Anterior cingulate cortex (tissue), 58 donors: ENCODE measurements around the gene ICE1.
"Not testable (repeated sequence)": the region's sequence is repeated elsewhere in the genome, so short reads cannot be mapped to it uniquely, and the experiment has no call there.

Source experiments
- DNase-seq, 58 donors: peaks; one replicate each; lab custom pipeline; 2025; lab: John Stamatoyannopoulos, UW

ICE1 gene

DNA sequence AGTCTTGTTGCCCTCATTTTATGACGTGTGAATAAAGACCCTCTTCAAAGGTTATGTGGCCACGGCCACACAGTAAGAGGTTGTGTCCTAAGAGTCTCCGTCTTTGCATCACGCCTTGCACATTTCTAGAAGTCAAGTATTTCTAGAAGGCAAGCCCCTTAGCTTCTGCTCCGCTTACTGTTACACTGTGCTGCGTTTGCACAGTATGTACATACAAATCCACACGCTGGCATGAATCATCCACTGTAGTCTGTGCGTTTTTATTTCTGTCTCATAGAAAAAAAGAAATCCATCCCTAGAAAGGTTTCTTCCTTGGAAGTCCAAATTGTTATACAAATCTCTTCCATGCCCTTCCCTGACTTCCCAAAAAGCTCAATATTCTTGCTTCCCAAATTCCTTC is 21.4 kb upstream of the ICE1 start:
- DNase-seq = no peak

DNA sequence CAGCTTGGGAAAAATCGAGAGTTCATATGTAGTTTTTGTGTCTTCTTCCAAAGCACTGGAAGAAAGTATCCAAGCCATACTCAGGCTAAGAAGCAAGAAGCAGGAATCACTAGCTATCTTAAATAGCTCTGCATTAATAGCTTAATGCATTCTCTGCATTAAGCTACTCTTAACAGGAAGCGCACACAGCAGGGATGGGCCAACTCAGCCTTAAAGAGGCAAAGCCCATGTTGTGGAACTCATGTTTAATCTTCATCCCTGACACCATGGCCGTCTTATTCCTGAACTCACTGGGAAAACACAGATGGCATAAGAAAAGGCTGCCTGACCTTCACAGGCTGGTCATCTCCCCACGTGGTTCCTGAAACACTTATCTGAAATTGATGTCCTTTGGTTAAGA is 18.7 kb upstream of the ICE1 start:
- no peak for DNase-seq

DNA sequence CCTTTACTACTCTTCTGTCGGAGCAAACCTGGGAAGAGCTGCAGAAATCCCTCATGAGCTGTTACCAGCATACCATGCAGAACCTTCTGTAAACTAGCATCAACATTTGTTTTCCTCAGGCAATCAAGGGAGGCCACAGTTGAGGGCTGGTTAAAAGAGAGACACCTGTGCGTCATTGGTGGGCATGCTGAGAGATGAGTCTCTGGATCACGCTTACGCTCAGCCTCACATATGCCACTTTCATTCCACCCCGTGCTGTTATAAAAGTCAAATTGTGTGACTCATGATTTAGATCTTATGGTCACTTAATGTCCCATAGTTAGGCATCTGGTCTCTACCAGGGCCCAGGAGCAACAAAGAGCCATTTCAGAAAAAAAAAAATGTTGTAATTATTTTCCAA is 18.1 kb upstream of the ICE1 start:
- DNase-seq = no peak

DNA sequence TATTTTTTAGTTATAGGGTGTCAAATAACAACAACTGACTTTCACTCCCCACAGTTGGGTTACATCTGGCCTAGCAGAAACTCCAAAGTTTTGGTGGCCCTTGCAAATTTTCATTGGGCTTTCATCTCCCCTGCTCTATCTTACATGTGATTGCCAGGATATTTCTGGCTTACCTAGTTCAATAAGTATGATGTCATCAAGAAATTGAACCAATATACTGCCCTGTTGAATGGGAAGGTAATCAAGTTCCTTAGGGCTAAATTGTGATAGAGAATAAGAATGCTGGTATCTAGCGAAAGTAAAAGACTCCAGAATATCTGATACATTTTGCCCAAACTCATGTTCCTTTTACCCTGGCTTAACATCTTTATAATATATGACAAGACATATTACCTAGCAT is 17.0 kb upstream of the ICE1 start:
- DNase-seq = no peak

DNA sequence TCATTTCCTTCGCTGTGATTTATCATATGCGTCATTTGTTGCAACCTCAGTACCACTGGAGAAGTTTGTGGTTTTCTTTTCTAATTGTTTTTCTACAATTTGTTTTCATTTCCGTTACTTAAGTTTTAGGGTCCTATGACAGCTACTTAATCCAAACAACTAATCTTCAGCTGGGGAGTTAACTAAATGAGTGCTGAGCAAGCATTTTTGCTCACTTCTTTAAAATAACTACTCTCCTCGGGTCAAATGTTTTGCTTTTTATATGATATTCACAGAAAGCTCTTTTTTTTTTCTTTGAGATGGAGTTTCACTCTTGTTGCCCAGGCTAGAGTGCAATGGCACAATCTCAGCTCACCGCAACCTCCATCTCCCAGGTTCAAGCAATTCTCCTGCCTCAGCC is 14.6 kb upstream of the ICE1 start:
- DNase-seq = no peak

DNA sequence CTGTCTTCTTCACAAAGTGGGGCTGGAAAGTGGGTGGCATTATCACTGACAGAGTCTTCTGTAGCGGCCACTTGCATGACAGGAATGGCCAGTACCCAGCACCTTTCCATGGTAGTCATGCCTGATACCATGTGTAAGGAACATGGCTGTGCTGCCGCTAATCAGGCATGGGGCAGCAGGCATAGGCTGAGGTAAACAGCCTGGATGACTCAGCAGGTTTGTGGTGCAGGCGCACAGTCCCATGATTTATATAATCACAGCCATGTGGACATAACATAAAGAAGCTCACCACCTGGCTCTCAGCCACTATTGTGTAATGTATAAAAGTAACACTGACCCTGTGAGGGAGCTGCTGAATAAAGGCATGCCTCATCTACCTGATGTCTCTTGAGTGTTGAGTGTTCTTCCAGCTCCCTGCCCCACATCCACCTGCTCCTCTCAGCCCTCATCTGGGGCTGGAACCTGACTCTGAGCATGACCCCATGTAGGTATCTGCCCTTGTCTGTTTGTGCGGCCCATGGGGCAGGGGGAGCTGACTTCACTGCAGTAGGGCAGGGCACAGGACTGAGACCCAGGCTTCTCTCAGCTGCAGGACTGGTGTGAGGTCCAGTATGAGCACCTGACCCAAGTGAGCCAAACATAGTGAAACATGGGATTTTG is 13.2 kb upstream of the ICE1 start:
- DNase-seq = no peak

DNA sequence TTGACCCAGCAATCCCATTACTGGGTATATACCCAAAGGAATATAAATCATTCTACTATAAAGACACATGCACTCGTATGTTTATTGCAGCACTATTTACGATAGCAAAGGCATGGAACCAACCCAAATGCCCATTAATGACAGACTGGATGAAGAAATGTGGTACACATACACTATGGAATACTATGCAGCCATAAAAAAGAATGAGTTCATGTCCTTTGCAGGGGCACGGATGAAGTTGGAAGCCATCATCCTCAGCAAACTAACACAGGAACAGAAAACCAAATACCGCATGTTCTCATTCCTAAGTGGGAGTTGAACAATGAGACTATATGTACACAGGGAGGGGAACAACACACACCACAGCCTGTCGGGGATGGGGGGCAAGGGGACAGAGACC is 8.6 kb upstream of the ICE1 start:
- DNase-seq = not testable (repeated sequence)

DNA sequence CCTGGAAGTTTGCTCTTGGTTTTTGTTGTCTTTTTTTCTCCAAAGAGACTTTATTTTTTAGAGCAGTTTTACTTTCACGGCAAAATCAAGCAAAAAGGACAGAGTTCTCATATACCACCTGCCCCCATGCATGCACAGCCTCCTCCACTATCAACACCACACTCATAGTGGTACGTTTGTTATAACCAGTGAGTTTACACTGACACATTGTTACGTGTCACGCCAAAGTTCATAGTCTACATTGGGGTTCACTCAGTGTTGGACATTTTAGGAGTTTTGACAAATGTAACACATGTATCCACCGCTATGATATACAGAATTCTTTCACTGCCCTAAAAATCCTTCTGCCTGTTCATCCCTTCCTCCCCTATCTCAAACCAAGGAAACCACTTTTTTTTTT is 7.5 kb upstream of the ICE1 start:
- DNase-seq = no peak

DNA sequence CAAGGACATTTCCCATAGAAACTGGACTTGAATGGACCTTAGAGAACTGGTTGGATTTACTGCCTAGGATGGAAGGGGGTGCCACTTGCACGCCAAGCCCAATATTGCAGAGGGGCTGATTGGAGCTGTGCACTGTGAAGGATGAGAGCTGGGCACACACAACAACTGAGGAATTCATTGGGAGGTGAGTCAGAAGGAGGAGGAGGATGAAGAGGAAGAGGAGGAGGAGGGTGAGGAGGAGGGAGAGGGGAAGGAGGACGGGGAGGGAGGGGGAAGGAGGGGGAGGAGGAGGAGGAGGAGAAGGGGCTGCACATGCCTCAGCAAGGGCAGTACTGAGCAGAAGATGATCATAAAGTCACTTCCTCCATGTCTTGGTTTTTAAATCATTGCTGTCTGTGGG is 5.7 kb upstream of the ICE1 start:
- DNase-seq = no peak

DNA sequence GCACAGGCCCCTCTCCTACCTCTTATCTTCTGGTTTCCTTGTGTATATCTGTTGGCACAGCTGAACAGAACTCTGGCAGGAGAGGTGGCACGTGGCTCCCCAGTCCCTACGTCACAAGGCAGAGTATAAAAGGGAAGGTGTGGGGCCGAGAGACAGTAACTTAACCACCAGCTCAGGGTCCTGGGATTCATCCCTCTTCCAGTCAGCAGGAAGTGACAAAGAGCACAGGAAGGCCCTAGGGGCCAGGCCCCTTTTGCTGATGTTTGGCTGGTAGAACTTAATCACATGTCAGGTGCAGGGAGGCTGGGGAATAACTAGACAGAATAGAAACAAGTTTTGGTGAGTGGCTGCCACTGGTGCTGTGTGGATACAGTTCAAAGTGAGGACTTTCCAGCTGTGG is 4.5 kb upstream of the ICE1 start:
- no peak for DNase-seq

DNA sequence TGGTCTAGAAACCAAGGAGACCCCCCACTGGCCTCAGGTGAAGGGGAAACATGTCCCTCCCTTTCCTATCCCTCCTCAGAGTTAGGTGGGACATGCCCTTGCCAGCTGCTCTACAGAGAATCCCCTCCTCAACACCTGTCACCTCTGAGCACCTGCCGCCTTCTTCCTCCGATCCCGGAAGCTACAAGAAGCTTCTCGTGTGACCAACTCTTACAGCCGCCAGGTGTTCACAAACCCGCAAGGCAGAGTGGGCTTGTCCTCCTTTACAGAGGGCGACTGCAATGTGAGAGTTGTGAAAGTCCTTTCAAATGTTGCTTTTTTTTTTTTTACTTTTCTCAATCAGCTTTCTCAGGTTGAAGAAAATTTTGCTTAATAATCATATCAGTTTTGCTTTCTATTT is 3.7 kb upstream of the ICE1 start:
- DNase-seq = no peak

DNA sequence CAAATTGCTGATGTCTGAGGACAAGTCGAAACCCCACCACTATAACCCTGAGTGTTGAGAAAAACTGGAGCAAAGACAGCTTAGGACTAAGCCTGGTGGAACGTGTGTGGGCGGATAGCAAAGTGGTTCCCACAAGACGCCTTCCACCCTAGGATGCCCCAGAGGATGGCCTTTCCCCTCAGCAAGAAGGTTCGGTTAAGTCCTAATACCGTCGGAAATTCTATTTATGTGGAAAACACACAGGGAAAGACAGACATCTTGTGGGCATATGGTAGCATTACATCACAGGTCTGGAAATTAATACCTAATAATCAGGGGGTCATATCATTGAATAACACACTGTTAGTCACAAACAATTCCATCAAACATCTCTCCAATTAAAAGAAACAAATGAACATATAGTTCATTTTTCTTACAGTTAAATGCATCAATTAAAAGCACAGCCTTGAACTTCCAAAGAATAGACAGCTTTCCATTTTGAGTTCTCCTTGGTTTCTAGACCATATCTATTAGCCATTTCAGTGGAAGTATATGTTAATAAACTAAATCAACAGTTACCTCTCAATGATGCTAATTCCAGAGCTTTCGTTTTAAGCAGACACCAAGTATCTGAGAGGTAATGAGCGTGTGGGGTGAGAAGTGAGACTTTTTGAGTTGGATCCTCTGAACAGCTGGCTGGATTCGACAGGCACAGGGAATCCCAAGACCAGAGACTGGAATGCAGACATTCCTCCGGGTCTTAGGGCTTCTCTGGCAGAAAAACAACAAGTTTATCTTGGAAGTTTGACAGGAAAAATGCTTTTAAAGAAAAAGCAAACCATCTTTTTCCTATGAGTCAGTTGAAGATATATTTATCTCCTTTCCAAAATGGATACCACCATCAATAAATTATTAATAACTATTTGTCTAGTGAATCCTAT is 2.9 kb upstream of the ICE1 start:
- peak in 1 of 58 donors; percentile 1 for DNase-seq

DNA sequence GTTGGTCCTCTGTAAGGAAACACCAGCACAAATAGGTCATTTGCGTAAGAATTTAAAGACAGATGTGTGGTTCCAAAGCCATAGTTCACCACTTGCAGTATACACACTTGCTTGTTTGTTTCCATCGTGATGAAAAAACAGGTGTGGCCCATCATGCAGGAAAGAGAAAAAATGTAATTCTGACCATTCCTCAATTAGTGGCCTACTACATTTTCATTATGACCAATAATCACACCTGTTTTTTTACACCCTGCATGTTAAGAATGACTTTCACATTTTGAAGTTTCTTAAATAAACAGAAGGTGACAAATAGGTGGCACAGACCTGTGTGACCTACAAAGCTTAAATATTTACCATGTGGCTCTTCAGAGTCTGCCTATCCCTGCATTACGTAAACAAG is 2.2 kb upstream of the ICE1 start:
- no peak for DNase-seq

DNA sequence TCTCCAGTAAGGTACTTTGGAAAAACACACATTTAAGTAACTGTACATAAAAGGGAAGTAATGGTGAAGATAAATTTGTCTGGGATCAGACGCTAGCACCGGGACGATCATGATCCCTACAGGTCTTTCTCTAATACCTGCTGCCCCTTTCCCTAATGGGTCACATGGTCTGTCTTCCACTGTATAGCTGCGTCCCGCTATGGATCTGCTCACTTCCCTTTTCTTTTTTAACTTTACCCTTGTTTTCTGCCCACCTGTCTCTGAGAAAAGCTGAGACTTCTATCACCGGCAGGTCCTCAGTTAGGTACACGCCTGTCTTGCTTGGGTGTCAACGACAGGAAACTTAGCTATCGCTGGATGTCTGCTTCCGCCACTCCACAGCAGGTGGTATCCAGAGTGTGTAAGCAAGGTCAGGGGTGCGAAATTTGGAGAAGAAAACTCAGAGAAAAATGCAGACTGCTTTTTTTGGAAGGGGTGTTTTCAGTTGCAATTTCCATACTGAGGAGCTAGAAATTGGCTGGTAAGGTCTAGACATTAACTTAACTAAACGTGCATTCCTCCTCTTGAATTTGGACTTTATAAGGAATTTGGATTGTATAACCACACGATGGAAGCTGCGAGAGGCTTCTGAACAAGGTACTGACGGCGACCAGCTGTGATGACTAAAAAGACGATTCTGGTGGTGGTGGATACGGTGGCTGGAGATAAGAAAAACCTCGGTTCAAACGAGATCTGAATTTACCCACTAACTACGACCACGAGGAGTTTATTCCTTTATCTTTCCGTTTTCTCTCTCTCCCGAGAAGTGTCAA is 1.1 kb upstream of the ICE1 start:
- DNase-seq = peak in 5 of 58 donors; percentile 16 to 27 (median 18)

DNA sequence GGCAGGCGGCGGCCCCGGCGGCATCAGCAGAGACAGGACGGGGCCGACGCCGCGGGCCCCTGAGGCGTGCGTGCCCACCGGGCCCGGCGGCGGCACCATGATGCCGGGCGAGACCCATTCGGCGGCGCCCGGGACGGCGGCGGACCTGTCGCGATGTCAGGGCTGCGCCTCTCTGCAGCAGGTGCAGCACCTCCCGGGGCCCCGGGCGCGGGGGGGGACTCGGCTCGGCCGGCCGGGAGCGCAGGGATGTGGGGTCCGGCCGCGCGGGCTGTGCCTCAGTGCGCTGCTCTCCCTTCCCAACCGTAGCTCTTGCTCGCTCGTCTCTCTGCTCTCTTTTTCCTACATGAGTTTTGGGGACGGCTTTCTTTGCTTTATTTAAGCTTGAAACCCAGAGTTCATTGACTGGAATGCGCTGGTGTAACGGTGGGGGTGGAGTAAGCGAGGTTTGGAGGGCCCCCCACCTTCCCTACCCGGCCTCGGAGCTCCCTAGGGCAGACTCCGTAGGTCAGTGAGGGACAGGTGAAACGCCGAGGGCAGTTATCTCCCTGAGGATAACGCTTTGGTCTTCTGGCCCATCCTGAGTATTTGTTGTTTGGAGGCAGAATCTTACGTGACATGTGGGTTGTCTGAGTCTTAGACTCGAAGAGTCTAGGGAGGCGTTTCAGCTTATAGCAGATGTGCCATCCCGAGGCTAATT is 490 bp downstream of the ICE1 start:
- peak in 4 of 58 donors; percentile 34 to 56 (median 47) for DNase-seq

DNA sequence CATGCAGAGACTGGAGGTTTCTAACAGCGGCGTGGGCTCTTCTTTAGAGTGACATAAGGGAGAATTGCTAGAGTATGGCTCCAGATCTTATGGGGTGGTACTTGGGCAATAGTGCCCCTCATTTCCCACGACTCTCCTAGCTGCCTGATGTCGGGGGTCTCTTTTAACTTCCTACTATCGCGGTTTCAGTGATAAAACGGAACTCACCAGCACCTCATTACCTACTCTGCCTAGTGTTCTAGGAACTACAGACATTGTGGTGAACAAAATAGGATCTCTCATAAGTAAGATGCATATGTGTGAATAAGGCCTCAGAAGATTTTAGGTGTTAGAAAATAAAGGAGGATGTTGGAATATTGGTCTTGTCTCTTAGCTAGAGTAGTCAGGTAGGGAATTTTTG is 1.1 kb downstream of the ICE1 start:
- no peak for DNase-seq

DNA sequence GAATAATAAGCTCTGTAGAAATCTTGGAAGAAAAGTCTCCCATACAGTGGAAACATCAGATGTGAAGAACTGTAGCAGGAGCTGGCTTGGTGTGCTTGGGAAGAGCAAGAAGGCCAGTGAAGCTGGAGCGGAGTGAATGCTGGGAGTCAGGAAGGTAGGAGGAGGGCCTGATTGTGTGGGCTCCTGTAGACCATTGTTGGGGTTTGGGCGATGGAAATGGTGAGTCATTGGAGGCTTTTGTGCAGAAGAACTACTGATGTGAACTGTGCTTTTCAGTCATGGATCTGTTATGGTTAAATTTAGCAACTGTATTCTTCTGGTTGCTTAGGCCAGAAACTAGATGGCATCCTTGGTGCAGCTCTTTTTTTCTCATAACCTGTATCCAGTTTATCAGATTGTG is 2.3 kb downstream of the ICE1 start:
- no peak for DNase-seq

DNA sequence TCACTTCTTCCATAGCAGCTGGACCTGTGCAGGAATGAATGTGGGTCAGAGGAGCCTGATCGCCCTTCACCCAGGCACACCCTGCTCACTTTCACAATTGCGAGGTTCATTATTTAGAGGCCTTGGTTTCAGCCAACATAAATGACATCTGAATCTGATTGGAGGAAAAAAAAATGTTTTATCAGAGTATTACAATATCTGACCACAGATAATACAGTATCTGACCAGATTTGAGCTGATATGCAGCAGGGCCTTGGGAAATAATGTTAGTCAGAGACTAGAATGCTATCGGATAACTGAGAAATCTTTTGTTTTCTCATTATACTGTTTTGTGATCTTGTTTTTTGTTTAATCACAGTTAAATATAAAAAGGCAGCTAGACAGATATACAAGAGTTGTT is 7.7 kb downstream of the ICE1 start:
- no peak for DNase-seq

DNA sequence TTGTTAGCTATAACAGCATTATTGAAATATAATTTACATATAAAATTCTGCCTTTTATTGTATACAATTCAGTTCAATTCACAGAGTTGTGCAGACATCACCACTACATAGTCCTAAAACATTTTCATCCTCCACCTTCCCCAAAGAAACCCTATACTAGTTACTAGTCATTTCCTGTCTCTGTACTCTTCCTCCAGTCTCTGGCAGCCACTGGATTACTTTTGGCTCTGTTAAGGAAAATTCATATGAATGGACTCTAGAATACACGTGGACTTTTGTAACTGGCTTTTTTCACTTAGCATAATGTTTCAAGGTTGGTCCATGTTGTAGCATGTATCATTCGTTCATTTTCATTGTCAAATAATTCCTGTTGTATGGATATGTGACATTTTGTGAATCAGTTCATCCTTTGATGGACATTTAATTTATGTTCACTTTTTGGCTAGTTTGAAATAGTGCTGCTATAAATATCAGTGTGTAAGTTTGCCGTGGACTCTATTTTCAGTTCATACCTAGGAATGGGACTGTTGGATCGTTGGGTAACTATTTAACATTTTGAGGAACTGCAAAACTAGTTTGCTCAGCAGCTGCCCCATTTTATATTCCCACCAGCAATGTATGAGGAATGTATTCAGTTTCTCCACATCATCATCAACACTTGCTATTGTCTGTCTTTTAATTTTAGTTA is 9.7 kb downstream of the ICE1 start:
- DNase-seq = no peak

DNA sequence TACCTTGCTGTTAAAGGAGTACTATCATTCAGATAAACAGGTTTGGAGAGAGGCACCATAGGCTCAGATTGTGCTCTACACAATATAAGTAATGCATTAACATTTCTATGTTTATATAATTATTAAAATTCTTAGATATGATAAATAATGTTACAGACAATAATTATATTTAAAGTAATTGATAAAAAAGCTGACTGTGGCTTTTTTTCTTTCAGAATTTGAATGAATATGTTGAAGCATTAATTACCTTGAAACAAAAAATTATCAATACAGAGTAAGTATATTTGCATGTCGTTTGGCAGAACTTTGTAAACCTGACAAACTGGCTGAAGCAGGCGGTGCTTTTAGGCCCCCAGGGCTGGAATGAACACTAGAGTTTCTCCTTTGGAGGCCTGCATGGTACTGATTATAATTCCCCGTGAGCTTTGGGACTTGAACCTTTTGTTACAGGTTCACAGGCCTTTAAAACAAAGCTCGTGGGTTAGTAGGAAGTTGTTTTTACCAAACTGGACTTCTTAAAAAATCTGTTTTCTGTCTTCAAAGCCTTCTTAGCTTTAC is 13.8 kb downstream of the ICE1 start:
- no peak for DNase-seq
